A204.1 (cell line): ENCODE measurements around the gene GCSAM.
"Not testable (repeated sequence)": the region's sequence is repeated elsewhere in the genome, so short reads cannot be mapped to it uniquely, and the experiment has no call there.

Experiments
- FAIRE-seq: peaks from 2 replicates; lab custom pipeline; 2012; peaks lifted over from hg19 to GRCh38; lab: Jason Lieb, UNC

The GCSAM gene

GRCh38 chr3:112072387-112073060 is 60.5 kb downstream of the GCSAM start:
- FAIRE-seq = not testable (repeated sequence)
